ENCODE data around the gene MROH2B. TPM values are rescaled to one million over a fixed set of nuclear protein-coding genes. Genes with fewer than 3 reads are reported as not detected.
A peak's percentile ranks its signal among the peaks of the same experiment; 100 is the strongest.

Gene MROH2B
- polyA plus RNA-seq, 2 donors, result not detected

GRCh38 chr5:40995801-40996586 is 75.1 kb downstream of the MROH2B start:
- Histone ChIP-seq H3K4me3 (ENCODE audit: low read depth in 1 of 2, low read length in 2 of 2) (no peak overlapping the region), H3K27me3 (ENCODE audit: control insufficient read depth in 1 of 2, insufficient read depth in 2 of 2, low read length in 2 of 2) (no peaks in the 10 kb centered on the region), H3K9me3 (ENCODE audit: control insufficient read depth in 2 of 2, insufficient read depth in 1 of 2, low read depth in 1 of 2, low read length in 1 of 2) (no peaks in the 10 kb centered on the region), H3K4me1 (ENCODE audit: control insufficient read depth in 2 of 2, insufficient read depth in 2 of 2, low read length in 1 of 2) (no peaks in the 10 kb centered on the region), H3K27ac (ENCODE audit: low read depth in 2 of 2, low read length in 1 of 2) (no peak overlapping the region), H3K36me3 (ENCODE audit: control insufficient read depth in 2 of 2, insufficient read depth in 2 of 2, low read length in 1 of 2) (no peaks in the 10 kb centered on the region)
- 91 to 92% methylated on average over 5 of the region's 5 CpGs for WGBS, 2 donors

DNA sequence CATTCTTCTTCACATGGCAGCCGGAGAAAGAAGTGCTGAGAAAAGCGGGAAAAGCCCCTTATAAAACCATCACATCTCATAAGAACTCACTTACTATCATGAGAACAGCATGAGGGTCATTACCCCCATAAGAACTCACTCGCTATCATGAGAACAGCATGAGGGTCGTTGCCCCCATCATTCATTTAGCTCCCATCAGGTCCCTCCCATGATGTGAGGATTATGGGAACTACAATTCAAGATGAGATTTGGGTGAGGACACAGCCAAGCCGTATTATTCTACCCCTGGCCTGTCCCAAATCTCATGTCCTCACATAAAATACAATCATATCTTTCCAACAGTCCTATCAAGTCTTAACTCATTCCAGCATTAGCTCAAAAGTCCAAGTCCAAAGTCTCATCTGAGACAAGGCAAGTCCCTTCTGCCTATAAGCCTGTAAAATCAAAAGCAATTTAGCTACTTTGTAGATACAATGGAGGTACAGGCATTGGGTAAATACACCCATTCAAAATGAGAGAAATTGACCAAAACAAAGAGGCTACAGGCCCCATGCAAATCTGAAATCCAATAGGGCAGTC is 79.1 kb downstream of the MROH2B start:
- WGBS, 2 donors, result 71 to 72% methylated on average over 5 of the region's 5 CpGs
- H3K27ac ChIP-seq (ENCODE audit: low read depth in 2 of 2, low read length in 1 of 2), result no peak overlapping the region
- no peak overlapping the region for H3K4me3 ChIP-seq (ENCODE audit: low read depth in 1 of 2, low read length in 2 of 2)
- no peaks in the 10 kb centered on the region for H3K36me3 ChIP-seq (ENCODE audit: control insufficient read depth in 2 of 2, insufficient read depth in 2 of 2, low read length in 1 of 2)
- no peaks in the 10 kb centered on the region for H3K4me1 ChIP-seq (ENCODE audit: control insufficient read depth in 2 of 2, insufficient read depth in 2 of 2, low read length in 1 of 2)
- H3K9me3 ChIP-seq (ENCODE audit: control insufficient read depth in 2 of 2, insufficient read depth in 1 of 2, low read depth in 1 of 2, low read length in 1 of 2), result no peaks in the 10 kb centered on the region
- no peaks in the 10 kb centered on the region for H3K27me3 ChIP-seq (ENCODE audit: control insufficient read depth in 1 of 2, insufficient read depth in 2 of 2, low read length in 2 of 2)

DNA sequence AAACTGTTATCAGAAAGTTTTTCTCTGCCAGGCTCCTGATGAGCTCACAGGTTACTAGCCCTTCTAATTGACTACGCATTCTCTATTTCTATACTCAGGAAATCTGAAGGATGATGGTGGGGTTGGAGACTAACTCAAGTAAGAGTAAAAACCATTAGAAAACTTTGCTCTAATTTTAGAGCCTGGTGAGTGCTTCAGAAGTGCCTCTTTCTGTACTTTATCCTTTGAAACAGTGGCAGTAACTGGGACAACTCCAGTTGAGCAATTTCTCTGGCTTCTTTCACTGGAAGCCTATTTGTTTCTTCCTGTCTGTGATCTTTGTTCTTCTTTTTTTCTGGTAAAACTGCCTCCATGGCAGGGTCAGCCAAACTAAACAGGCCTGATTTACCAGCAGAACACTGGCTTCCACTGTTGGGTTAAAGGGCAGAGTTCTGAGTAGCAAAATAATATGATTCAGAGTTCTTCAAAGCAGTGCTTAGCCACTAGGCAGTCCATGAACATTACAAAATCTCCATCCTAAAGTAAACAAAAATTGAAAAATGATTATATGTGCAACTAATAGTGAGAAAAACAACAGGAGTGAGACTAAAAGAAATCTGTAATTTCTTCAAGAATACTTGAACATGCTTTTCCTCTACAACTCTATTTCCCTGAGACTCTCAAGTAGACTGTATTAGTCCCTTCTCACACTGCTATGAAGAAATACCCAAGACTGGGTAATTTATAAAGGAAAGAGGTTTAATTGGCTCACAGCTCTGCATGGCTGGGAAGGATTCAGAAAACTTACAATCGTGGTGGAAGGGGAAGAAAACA is 79.8 kb downstream of the MROH2B start:
- Histone ChIP-seq H3K36me3 (ENCODE audit: control insufficient read depth in 2 of 2, insufficient read depth in 2 of 2, low read length in 1 of 2) (no peaks in the 10 kb centered on the region), H3K27me3 (ENCODE audit: control insufficient read depth in 1 of 2, insufficient read depth in 2 of 2, low read length in 2 of 2) (no peaks in the 10 kb centered on the region), H3K4me1 (ENCODE audit: control insufficient read depth in 2 of 2, insufficient read depth in 2 of 2, low read length in 1 of 2) (no peaks in the 10 kb centered on the region), H3K27ac (ENCODE audit: low read depth in 2 of 2, low read length in 1 of 2) (peak overlapping the region in 1 of 2 donors; percentile 13), H3K4me3 (ENCODE audit: low read depth in 1 of 2, low read length in 2 of 2) (no peak overlapping the region), H3K9me3 (ENCODE audit: control insufficient read depth in 2 of 2, insufficient read depth in 1 of 2, low read depth in 1 of 2, low read length in 1 of 2) (no peaks in the 10 kb centered on the region)
- WGBS, 2 donors, result 9 to 15% methylated on average over 2 of the region's 2 CpGs

- Histone ChIP-seq H3K9me3 (ENCODE audit: control insufficient read depth in 2 of 2, insufficient read depth in 1 of 2, low read depth in 1 of 2, low read length in 1 of 2) (no peaks in the 10 kb centered on the region), H3K4me3 (ENCODE audit: low read depth in 1 of 2, low read length in 2 of 2) (no peak overlapping the region), H3K27ac (ENCODE audit: low read depth in 2 of 2, low read length in 1 of 2) (no peak overlapping the region), H3K4me1 (ENCODE audit: control insufficient read depth in 2 of 2, insufficient read depth in 2 of 2, low read length in 1 of 2) (no peaks in the 10 kb centered on the region), H3K36me3 (ENCODE audit: control insufficient read depth in 2 of 2, insufficient read depth in 2 of 2, low read length in 1 of 2) (no peaks in the 10 kb centered on the region), H3K27me3 (ENCODE audit: control insufficient read depth in 1 of 2, insufficient read depth in 2 of 2, low read length in 2 of 2) (no peaks in the 10 kb centered on the region)
- 83 to 86% methylated on average over 8 of the region's 8 CpGs for WGBS, 2 donors
These were observed 82.2 kb downstream of the MROH2B start for GRCh38 chr5:40988746-40989510.

DNA sequence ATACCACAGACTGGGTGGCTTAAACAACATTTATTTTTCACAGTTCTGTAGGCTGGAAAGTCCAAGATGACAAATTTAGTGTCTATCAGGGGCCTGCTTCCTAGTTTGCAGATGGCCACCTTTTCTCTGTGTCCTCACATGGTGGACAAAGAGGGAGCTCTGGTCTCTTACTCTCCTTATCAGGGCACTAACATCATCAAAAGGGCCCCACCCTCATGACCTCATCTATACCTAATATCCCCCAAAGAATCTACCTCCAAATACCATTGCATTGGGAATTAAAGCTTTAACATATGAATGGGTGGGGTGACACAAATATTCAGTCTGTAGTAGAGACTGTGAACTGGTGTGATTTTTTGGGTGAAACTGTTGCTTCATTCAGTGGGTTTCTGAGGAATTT is 83.8 kb downstream of the MROH2B start:
- no peaks in the 10 kb centered on the region for H3K36me3 ChIP-seq (ENCODE audit: control insufficient read depth in 2 of 2, insufficient read depth in 2 of 2, low read length in 1 of 2)
- H3K4me1 ChIP-seq (ENCODE audit: control insufficient read depth in 2 of 2, insufficient read depth in 2 of 2, low read length in 1 of 2), result no peaks in the 10 kb centered on the region
- H3K27me3 ChIP-seq (ENCODE audit: control insufficient read depth in 1 of 2, insufficient read depth in 2 of 2, low read length in 2 of 2), result no peaks in the 10 kb centered on the region
- no peaks in the 10 kb centered on the region for H3K9me3 ChIP-seq (ENCODE audit: control insufficient read depth in 2 of 2, insufficient read depth in 1 of 2, low read depth in 1 of 2, low read length in 1 of 2)
- H3K4me3 ChIP-seq (ENCODE audit: low read depth in 1 of 2, low read length in 2 of 2), result no peak overlapping the region
- no peak overlapping the region for H3K27ac ChIP-seq (ENCODE audit: low read depth in 2 of 2, low read length in 1 of 2)

GRCh38 chr5:40986666-40987065 is 84.5 kb downstream of the MROH2B start:
- 76 to 79% methylated on average over 3 of the region's 3 CpGs for WGBS, 2 donors
- no peak overlapping the region for H3K4me3 ChIP-seq (ENCODE audit: low read depth in 1 of 2, low read length in 2 of 2)
- no peaks in the 10 kb centered on the region for H3K9me3 ChIP-seq (ENCODE audit: control insufficient read depth in 2 of 2, insufficient read depth in 1 of 2, low read depth in 1 of 2, low read length in 1 of 2)

GRCh38 chr5:40985501-40985900 is 85.6 kb downstream of the MROH2B start:
- H3K9me3 ChIP-seq (ENCODE audit: control insufficient read depth in 2 of 2, insufficient read depth in 1 of 2, low read depth in 1 of 2, low read length in 1 of 2), result no peaks in the 10 kb centered on the region
- no peak overlapping the region for H3K27ac ChIP-seq (ENCODE audit: low read depth in 2 of 2, low read length in 1 of 2)
- H3K27me3 ChIP-seq (ENCODE audit: control insufficient read depth in 1 of 2, insufficient read depth in 2 of 2, low read length in 2 of 2), result no peaks in the 10 kb centered on the region
- H3K4me3 ChIP-seq (ENCODE audit: low read depth in 1 of 2, low read length in 2 of 2), result no peak overlapping the region
- 32 to 57% methylated on average over 4 of the region's 4 CpGs for WGBS, 2 donors
- no peaks in the 10 kb centered on the region for H3K4me1 ChIP-seq (ENCODE audit: control insufficient read depth in 2 of 2, insufficient read depth in 2 of 2, low read length in 1 of 2)
- no peaks in the 10 kb centered on the region for H3K36me3 ChIP-seq (ENCODE audit: control insufficient read depth in 2 of 2, insufficient read depth in 2 of 2, low read length in 1 of 2)

More at GRCh38 chr5:40986666-40987065, 84.5 kb downstream of the MROH2B start:
- H3K36me3 ChIP-seq (ENCODE audit: control insufficient read depth in 2 of 2, insufficient read depth in 2 of 2, low read length in 1 of 2), result no peaks in the 10 kb centered on the region
- no peaks in the 10 kb centered on the region for H3K4me1 ChIP-seq (ENCODE audit: control insufficient read depth in 2 of 2, insufficient read depth in 2 of 2, low read length in 1 of 2)
- H3K27ac ChIP-seq (ENCODE audit: low read depth in 2 of 2, low read length in 1 of 2), result no peak overlapping the region
- H3K27me3 ChIP-seq (ENCODE audit: control insufficient read depth in 1 of 2, insufficient read depth in 2 of 2, low read length in 2 of 2), result no peaks in the 10 kb centered on the region

DNA sequence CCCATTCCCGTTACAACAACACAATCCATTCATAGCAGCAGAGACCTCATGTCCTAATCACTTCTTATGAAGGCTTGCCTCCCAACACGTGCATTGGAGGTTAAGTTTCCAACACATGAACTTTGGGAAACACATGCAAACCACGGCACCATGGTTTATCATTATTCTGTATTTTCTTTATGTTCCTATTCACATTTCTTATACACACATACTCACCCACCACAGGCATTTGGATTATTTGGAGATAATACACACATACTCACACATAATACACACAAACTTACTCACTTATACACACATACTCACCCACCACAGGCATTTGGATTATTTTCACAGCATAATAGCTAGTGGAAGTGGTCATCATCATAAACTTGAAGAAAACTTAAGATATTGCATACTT is 86.3 kb downstream of the MROH2B start:
- no peaks in the 10 kb centered on the region for H3K4me1 ChIP-seq (ENCODE audit: control insufficient read depth in 2 of 2, insufficient read depth in 2 of 2, low read length in 1 of 2)
- no peak overlapping the region for H3K4me3 ChIP-seq (ENCODE audit: low read depth in 1 of 2, low read length in 2 of 2)
- WGBS, 2 donors, result 85 to 87% methylated on average over 3 of the region's 3 CpGs
- no peaks in the 10 kb centered on the region for H3K36me3 ChIP-seq (ENCODE audit: control insufficient read depth in 2 of 2, insufficient read depth in 2 of 2, low read length in 1 of 2)
- no peak overlapping the region for H3K27ac ChIP-seq (ENCODE audit: low read depth in 2 of 2, low read length in 1 of 2)
- H3K9me3 ChIP-seq (ENCODE audit: control insufficient read depth in 2 of 2, insufficient read depth in 1 of 2, low read depth in 1 of 2, low read length in 1 of 2), result no peaks in the 10 kb centered on the region
- no peaks in the 10 kb centered on the region for H3K27me3 ChIP-seq (ENCODE audit: control insufficient read depth in 1 of 2, insufficient read depth in 2 of 2, low read length in 2 of 2)

GRCh38 chr5:40983781-40984180 is 87.4 kb downstream of the MROH2B start:
- Histone ChIP-seq H3K36me3 (ENCODE audit: control insufficient read depth in 2 of 2, insufficient read depth in 2 of 2, low read length in 1 of 2) (no peaks in the 10 kb centered on the region), H3K27me3 (ENCODE audit: control insufficient read depth in 1 of 2, insufficient read depth in 2 of 2, low read length in 2 of 2) (no peaks in the 10 kb centered on the region), H3K27ac (ENCODE audit: low read depth in 2 of 2, low read length in 1 of 2) (no peak overlapping the region), H3K9me3 (ENCODE audit: control insufficient read depth in 2 of 2, insufficient read depth in 1 of 2, low read depth in 1 of 2, low read length in 1 of 2) (no peaks in the 10 kb centered on the region), H3K4me3 (ENCODE audit: low read depth in 1 of 2, low read length in 2 of 2) (no peak overlapping the region), H3K4me1 (ENCODE audit: control insufficient read depth in 2 of 2, insufficient read depth in 2 of 2, low read length in 1 of 2) (no peaks in the 10 kb centered on the region)
- 78 to 83% methylated on average over 3 of the region's 3 CpGs for WGBS, 2 donors
